Heart right ventricle (tissue), 16 donors: ENCODE measurements around the gene SERTAD2. TPM values are rescaled to one million over a fixed set of nuclear protein-coding genes. Genes with fewer than 3 reads are reported as not detected.

Experiments used
- ATAC-seq, 8 donors: fragments of 200-7000 bp; cut with Tn5 transposase; one replicate each; pipeline ENCODE4 v1.9.1; 2020; ENCODE audit warnings: mild to moderate bottlenecking in 8 of 8, moderate library complexity in 8 of 8, moderate number of reproducible peaks in 1 of 8
- DNase-seq, 2 donors: peaks; one replicate each; pipeline ENCODE4 v3.0.0-alpha.2; 2020
- H3K27ac ChIP-seq, 10 donors: fragments of 200-600 bp; sonication (generic) in 2 of 10; one replicate each; pipeline versions ENCODE4 v1.5.0 to v1.8.0; 2020 to 2022; ENCODE audit warnings: mild to moderate bottlenecking in 3 of 10
- H3K27me3 ChIP-seq, 7 donors: fragments of 200-600 bp; one replicate each; pipeline ENCODE4 v1.8.0; 2021 to 2022; ENCODE audit warnings: mild to moderate bottlenecking in 2 of 7
- H3K36me3 ChIP-seq, 9 donors: fragments of 200-600 bp; sonication (generic) in 1 of 9; one replicate each; pipeline versions ENCODE4 v1.5.0 to v1.8.0; 2020 to 2022; ENCODE audit warnings: mild to moderate bottlenecking in 2 of 9
- H3K4me1 ChIP-seq, 9 donors: fragments of 200-600 bp; sonication (generic) in 1 of 9; one replicate each; pipeline versions ENCODE4 v1.5.0 to v1.8.0; 2020 to 2022; ENCODE audit warnings: mild to moderate bottlenecking in 4 of 9
- H3K4me3 ChIP-seq, 10 donors: fragments of 200-600 bp; sonication (generic) in 2 of 10; one replicate each; pipeline versions ENCODE4 v1.5.0 to v1.8.0; 2020 to 2022; ENCODE audit warnings: mild to moderate bottlenecking in 7 of 10, moderate library complexity in 2 of 10
- H3K9me3 ChIP-seq, 11 donors: fragments of 200-600 bp in 10 of 11; sonication (generic) in 2 of 11; one replicate each; pipeline versions ENCODE4 v1.5.0 to v1.8.0; 2013 to 2022; ENCODE audit warnings: mild to moderate bottlenecking in 2 of 11, control low read depth in 1 of 11, moderate library complexity in 1 of 11
- WGBS, 2 donors: extraction: QIAGEN DNeasy Blood & Tissue Kit; methylation state at CpG; one replicate each; pipeline ENCODE4 v1.1.7; 2013; ENCODE audit warnings: inconsistent platforms in 1 of 2; 5-methylcytosine and 5-hydroxymethylcytosine counted together
- intact Hi-C, 10 donors: fragments of 100-400 bp; cut with DNase I; formaldehyde crosslinking; loops; one replicate each; pipeline versions ENCODE4 v1.11.1 to v1.14.2; 2022
- polyA plus RNA-seq, 2 donors: library from polyadenylated mRNA; stranded (reverse); fragments of 200-250 nt; gene quantifications; one replicate each; pipeline ENCODE4 v1.2.3, GENCODE V29; 2013
- total RNA-seq, 10 donors: library from RNA; stranded (reverse); fragmentation: NEBNext Ultra II Directional in 3 of 10; extraction: Animal tissue kit (Norgen Biotek cat#: 25700) in 3 of 10; gene quantifications; one replicate each; pipeline versions ENCODE4 v1.2.1 to v1.2.4, GENCODE V29; 2021 to 2023
- TF ChIP-seq, protein P1 (sequence below), 9 donors: fragments of 200-600 bp; sonication (generic) in 2 of 9; IDR thresholded peaks; one replicate each; pipeline versions ENCODE4 v1.5.0 to v1.8.0; 2021 to 2022; ENCODE audit warnings: antibody characterized with exemption in 9 of 9, mild to moderate bottlenecking in 5 of 9, moderate library complexity in 1 of 9
- donor health status: Arrhythmogenic right ventricular cardiomyopathy.
- donor health status: ischemic (EF 13 %, LVEDD 7.1; RV severe dilation, severe dysfunction).
- donor health status: healthy with polysubstance abuse.
- donor health status: DM: no; HTN: yes; CAD: no.
- donor health status: DM: no; HTN: no; CAD: no.
- donor health status: ischemic (EF 25% LVEDD 6.9; RV normal size, moderate dysfunction).
- donor health status: ischemic (EF 25% LVEDD 5.7; RV mildly dilated, moderate dysfunction).
- donor health status: healthy.
- donor health status: DM: yes; HTN: yes; CAD: no.
- donor health status: Ischemic cardiomyopathy.
- donor health status: ischemic (EF 35%, LVEDD 5.7; RV mildly dilated, moderate dysfunction).
- donor health status: nonischemic (EF 11% LVEDD 7.7; RV severe dilation, severe dysfunction).
- donor health status: DM: yes; HTN: yes; CAD: no.
- donor health status: PGD.
- donor health status: ischemic (EF 29% LVEDD 5.4; RV normal size, mild dysfunction).
- donor health status: nonischemic (EF 23%, LVEDD 6.1; RV moderate dilation, normal function).

Gene SERTAD2
- total and polyA plus RNA-seq, 12 donors: 5.6 to 20.9 (median 16.0) TPM

DNA sequence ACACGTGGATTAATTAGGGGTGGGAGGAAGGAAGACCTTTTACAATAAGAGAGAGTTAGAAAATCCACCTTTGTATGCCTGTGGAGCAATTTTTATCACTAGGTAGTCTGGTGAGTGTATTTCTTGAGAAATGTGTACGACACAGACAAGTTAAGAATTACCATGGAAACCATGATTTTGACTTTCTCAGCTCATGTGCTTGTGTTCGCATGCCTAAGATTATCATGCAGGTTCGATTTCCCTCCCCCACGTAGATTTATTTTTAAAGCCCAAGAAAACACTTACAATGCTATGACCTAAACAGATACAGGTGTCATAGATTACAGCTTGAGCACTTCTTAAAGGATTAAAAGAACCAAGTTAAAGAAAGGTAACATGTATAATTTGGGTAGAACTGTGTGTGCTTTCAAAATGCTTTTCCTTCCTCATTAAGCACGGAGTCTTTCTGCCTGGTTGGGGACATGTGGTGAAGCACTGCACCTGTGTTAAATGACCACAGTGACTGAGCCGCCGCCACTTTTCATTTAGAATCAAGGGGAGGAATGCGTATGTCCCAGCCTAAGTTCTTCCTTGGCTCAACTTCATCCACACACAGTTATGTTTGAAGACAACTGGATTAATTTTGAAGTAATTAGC lies 16.6 kb downstream of the SERTAD2 start:
- peak overlapping the region in 1 of 10 donors; percentile 33 for H3K27ac ChIP-seq
- H3K27me3 ChIP-seq: no peaks in the 10 kb centered on the region
- TF ChIP-seq, protein P1, sequence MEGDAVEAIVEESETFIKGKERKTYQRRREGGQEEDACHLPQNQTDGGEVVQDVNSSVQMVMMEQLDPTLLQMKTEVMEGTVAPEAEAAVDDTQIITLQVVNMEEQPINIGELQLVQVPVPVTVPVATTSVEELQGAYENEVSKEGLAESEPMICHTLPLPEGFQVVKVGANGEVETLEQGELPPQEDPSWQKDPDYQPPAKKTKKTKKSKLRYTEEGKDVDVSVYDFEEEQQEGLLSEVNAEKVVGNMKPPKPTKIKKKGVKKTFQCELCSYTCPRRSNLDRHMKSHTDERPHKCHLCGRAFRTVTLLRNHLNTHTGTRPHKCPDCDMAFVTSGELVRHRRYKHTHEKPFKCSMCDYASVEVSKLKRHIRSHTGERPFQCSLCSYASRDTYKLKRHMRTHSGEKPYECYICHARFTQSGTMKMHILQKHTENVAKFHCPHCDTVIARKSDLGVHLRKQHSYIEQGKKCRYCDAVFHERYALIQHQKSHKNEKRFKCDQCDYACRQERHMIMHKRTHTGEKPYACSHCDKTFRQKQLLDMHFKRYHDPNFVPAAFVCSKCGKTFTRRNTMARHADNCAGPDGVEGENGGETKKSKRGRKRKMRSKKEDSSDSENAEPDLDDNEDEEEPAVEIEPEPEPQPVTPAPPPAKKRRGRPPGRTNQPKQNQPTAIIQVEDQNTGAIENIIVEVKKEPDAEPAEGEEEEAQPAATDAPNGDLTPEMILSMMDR (IDR thresholded peaks at IDR 0.05): no peak
- peaks cover 0 to 68% (median 35%) of the 10 kb centered on the region in 9 donors for H3K4me1 ChIP-seq
- ATAC-seq (no peak), DNase-seq (no peak)
- H3K4me3 ChIP-seq: no peak overlapping the region
- H3K9me3 ChIP-seq: no peaks in the 10 kb centered on the region
- intact Hi-C loops: loop anchor here in 1 of 10 donors (10.0 kb wide), 1 partner anchor 112 kb away; the partner anchor contains the start of gene AFTPH
- H3K36me3 ChIP-seq: peaks cover 0 to 45% (median 22%) of the 10 kb centered on the region in 9 donors
- 67 to 69% methylated on average over 9 of the region's 9 CpGs for WGBS, 2 donors

DNA sequence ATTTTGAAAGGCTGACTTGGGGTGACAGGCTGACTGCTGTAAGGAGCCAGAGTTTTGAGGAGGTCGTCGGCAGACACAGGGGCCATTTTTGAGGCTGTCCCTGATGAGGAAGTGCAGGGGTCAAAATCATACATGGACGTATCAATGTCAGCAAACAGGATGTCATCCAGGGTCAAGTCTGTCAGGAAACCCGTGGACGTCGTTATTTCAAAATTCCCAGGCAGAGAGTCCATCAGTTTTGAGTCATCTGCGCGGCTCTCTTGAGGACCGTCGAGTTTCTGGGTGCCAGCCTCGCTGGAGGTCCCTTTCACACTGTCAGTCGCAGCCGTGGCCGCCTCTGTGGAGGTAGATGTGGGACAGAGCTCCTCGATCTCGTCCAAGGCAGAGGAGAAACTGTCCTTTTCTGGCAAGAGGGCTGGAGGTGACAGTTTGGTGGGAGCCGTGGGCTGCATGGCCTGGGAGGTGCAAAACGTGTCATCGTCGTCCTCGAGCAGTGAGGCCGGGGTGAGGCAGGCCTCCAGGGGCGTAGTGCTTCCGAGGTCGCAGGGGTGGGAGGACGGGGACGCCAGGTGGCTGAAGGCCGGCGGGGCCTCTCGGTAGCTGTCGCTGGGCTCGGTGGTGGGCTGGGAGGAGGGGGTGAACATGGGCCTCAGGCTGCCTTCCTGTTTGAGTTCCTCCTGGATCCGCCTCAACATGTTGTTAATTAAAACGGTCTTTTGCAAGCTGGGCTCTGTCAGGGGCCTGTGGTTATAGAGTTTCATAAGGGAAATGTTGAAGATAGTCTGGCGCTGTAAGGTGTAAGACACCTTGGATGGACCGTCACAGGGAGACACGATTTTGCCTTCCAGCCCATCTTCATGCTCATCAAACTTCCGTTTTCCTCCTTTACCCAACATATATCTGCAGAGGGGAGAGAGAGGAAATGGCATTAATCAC lies 17.5 kb downstream of the SERTAD2 start:
- Histone ChIP-seq H3K4me3 (no peak overlapping the region), H3K27ac (peak overlapping the region in 1 of 10 donors; percentile 33), H3K27me3 (no peaks in the 10 kb centered on the region), H3K4me1 (peaks cover 0 to 68% (median 28%) of the 10 kb centered on the region in 9 donors), H3K36me3 (peaks cover 0 to 53% (median 22%) of the 10 kb centered on the region in 9 donors), H3K9me3 (no peaks in the 10 kb centered on the region)
- intact Hi-C loops: loop anchor here in 1 of 10 donors (10.0 kb wide), 1 partner anchor 111 kb away; the partner anchor contains the start of gene AFTPH
- 70 to 81% methylated on average over 37 to 38 of the region's 38 CpGs for whole genome bisulfite sequencing, 2 donors
- TF ChIP-seq, protein P1 (IDR thresholded peaks at IDR 0.05): no peak
- peak in 4 of 8 donors; percentile 12 to 50 (median 34) for ATAC-seq
- no peak for DNase-seq

DNA sequence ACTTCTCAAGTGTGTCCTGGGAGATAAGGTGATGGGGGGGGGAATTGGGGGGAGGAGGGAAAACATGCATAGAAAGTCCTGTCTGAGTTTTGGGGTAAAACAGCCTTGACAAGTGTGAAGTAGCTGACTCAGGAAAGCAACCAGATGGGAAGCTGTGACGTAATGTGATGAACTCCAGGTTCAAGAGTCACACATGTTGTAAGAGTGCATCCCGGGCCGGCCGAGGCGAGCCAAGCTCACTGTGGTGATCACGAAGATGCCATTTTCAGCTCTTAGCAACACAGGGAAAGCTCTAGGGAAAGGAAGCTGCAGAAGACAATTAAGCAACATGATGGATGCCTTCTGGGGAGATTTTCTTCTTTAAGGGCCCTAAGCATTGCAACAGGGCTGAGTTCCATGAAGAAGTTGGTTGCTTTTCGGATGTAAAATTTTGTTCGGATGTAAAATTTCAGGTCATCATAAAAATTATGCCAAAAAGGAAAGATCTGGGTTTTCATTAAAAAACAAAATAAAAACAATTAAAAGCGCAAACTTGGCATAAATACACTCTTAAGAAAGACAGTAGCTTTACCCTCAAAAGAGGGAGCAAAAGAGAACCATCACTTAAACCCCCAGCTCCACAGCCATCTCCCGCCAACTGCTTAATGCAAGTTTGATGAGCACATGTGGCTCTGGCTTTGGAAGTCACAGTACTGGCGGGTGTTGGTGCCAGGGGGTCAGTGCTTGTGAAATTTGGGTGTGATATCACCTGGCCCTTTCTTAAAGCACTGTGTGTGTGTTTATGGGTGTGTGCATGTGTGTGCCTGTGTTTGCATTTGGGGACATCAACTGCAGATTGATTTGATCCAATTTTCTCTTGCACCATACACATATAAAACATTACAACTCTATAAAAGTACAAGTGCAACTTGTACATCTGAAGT lies 19.1 kb downstream of the SERTAD2 start:
- WGBS, 2 donors: 84 to 86% methylated on average over 11 of the region's 11 CpGs
- Histone ChIP-seq H3K27me3 (no peaks in the 10 kb centered on the region), H3K9me3 (no peaks in the 10 kb centered on the region), H3K4me3 (no peak overlapping the region), H3K4me1 (peaks cover 0 to 57% (median 15%) of the 10 kb centered on the region in 9 donors), H3K27ac (no peak overlapping the region), H3K36me3 (peaks cover 0 to 62% (median 22%) of the 10 kb centered on the region in 9 donors)
- peak in 1 of 8 donors; percentile 48 for ATAC-seq
- intact Hi-C loops: loop anchor here in 1 of 10 donors (10.0 kb wide), 1 partner anchor 110 kb away; the partner anchor contains the start of gene AFTPH
- no peak for DNase-seq
- TF ChIP-seq, protein P1 (IDR thresholded peaks at IDR 0.05): no peak
